ENCODE data around the gene BACH1.

Gene BACH1

DNA sequence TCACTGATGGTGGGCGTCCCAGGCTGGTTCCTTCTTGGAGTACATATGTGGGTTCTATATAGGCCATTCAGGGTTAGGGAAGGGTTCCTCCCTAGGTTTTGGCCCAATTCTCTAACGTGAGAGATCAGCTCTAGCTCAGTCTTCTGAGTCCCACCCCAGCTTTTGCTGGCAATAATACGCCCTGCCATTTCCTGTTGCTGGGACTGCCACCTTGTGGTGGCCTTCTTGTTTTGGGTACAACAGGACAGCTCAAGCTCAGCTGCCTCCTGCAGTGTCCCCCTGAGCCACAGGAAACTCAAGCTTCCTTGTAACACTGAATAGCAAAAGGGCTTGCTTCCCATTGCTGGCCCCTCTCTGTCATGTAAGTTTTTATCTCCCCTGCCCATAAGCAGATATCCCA lies 77.8 kb downstream of the BACH1 start:
- in situ Hi-C loops (cut with HindIII; ENCODE audit: low sequenced_read_pairs): no loop called here

DNA sequence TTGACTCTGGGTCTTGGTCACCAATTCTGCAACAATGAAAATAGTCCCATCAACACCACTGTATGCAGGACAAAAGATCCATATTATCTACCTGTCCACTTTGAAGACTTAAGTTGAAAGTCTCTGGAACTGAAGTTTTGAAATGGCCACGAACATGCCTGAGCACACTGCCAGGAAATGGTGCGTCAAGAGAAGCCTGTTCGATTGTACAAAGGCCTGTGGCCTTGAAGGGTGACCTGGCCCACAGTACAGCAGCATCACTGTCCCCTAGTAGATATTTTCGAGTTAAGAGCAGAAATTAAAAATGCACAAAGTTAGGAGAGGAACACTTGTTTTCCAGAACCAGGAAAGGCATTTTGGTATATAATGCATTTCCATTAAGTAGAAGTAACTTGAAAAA lies 78.5 kb downstream of the BACH1 start:
- in situ Hi-C loops (cut with HindIII; ENCODE audit: low sequenced_read_pairs): no loop called here

DNA sequence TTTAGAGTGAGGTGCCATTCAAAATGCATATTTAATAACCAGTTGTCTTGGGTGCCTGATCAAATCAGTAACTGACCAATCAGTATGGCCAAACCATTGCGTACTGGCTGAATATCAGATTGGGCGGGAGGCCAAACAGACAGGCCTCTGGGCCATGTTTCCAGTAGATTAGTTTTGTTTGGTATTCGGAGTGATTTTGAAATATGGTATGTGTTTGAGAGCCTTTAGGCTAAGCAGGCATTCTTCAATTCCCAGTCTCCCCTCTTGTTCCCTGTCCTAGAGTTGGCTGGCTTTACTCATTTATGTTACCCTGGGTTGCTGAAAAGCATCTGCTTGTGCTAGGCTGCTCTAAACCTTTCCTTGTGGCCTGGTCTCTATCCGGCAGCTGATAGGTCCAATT lies 80.1 kb downstream of the BACH1 start:
- in situ Hi-C loops (cut with HindIII; ENCODE audit: low sequenced_read_pairs): no loop called here

DNA sequence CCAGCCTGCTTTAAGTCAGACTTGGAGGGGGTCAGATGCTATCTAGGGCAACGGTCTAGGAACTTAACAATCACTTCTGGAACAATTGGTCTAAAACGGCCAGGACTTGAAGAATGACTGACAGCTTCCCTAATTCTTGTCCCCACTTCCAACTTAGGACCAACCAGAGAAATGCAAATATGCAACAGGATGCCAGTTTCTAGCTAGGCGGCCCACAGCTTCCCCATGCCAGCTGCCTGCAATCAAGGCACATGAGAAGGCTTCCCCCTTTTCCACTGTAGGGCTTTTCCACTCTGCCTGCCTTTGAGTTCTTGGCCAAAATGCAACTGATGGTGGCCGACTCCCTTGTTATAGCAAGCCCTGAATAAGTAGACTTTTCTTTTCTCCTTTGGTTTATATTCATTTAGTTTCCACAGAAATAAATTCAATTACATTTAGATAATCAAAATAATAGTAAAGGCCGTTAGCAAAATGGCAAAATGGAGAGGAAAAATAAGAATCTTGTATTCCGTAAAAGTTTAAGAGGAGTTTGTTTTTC lies 80.9 kb downstream of the BACH1 start:
- in situ Hi-C loops (cut with HindIII; ENCODE audit: low sequenced_read_pairs): no loop called here

DNA sequence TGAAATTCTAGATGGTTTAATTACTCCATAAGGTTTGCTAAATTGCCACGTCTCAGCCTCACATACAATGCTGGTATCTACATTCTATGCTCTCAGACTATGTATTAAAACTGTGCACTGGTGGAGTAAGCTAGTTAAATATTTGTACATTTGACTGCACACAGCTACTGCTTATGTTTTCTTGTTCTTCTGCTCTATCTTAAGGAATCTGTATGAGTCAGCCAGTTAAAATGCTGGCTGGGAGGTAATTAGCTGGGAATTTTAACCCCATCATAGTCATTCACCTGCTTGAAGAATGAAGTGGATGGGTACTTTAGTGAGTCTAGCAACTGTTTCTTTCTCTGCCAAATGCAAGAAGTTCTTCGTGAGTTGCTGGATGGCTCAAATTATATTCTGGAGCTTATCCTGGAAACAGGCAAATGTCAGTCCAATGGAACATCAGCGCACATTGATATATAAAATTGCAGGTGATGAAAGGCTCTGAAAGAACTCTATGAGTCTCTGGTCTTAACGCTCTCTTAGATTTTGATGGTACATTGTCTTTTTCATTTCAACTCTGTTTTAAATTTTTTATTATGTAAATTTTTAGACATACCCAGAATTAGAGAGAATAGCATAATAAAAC lies 83.4 kb downstream of the BACH1 start:
- in situ Hi-C loops (cut with HindIII; ENCODE audit: low sequenced_read_pairs): no loop called here

DNA sequence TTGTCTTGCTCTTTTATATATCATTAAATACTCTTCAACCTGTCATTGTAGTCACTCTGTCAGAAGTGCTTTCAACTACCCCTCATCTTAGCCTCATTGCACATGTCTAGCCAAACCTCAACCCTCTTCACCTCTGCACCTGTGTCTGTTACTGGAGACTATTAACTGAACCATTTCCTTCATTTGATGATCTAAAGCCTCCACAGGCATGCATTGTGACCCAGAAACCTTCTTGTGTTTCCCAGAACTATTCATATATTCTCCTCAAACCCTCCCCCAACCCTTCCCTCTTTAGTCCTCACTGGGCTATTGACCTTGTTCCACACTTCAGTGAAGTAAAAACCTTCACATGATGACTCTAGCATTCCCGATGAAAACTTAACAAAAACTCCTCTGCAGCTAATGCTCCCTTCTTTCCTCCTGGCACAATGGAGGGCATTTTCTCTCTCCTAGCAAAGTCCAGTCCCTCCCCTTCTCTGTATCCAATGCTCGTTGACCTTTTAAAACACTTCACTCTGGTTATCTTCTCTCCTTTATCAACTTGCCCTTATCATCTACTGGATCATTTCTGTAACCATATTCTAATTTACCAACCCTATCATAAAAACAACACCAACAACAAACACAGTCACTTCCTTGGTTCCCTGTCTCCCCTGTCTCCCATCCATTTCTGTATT lies 86.1 kb downstream of the BACH1 start:
- in situ Hi-C loops (cut with HindIII; ENCODE audit: low sequenced_read_pairs): no loop called here

DNA sequence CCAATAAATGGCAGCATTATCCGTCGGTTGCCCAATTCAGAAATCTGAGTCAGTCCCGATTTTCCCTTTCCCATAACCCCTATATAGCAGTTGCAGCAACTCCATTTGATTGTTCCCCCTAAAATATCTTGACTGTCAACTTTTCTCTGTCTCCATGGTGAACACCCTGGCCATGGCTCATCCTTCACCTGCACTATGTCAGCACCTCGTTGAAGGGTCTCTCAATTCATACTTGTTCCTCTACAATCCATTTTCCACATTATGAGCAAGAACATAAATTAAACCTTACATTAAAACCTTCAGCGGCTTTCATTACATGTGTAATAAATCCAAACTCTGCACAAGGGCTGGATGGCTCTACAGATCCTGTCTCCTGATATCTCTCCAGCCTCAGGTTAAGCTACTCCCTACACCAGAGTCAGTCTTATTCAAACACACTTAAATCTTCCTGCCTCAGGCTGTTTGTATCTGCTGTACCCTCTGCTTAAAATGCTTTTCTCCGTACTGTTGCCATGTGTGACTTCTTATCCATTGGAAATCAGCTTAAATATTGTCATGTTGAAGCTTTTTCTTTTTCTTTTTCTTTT lies 87.3 kb downstream of the BACH1 start:
- in situ Hi-C loops (cut with HindIII; ENCODE audit: low sequenced_read_pairs): no loop called here

DNA sequence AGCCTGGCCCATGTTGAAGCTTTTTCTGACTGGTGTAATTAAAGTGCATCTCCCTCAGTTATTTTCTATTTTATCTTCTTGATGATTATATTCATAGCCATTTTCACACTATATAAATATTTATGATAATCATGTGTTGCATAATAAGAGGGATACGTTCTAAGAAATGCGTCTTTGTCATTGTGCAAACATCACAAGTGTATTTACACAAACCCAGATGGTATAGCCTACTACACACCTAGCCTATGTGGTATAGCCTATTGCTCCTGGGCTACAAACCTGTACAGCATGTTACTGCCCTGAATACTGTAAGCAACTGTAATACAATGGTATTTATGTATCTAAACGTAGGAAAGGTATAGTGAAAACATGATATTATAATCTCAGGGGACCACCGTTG lies 88.1 kb downstream of the BACH1 start:
- in situ Hi-C loops (cut with HindIII; ENCODE audit: low sequenced_read_pairs): no loop called here

DNA sequence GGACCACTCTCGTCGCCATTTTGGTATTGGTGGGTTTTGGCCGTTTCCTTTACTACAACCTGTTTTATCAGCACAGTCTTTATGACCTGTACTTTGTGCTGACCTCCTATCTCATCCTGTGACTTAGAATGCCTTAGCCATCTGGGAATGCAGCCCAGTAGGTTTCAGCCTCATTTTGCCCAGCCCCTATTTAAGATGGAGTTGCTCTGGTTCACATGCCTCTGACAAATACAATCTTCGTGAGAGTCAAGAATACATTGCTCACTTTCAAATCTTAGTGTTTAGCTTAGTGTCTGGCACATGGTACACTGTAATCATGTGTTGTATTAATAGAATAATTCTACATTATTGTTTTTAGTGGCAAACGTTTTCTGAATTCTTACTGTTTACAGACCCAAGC lies 88.9 kb downstream of the BACH1 start:
- in situ Hi-C loops (cut with HindIII; ENCODE audit: low sequenced_read_pairs): no loop called here

DNA sequence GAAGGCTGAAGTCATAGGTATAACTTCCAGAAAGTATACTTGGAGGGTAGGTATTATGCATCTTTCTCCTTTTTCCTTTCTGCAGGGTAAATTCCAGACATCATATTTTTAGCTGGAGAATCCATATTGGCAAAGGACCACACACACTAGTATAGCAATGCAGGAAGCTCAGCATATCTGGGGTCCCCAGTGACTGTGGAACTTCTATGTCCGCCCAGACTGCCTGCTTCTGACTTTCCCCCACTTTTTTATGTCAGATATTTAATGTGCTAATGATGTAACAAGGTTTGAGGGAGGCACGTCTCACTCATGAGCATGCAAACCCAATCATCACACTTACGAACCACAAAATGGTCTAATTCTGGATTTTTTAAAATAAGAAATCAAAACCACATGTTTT lies 90.4 kb downstream of the BACH1 start:
- in situ Hi-C loops (cut with HindIII; ENCODE audit: low sequenced_read_pairs): no loop called here

DNA sequence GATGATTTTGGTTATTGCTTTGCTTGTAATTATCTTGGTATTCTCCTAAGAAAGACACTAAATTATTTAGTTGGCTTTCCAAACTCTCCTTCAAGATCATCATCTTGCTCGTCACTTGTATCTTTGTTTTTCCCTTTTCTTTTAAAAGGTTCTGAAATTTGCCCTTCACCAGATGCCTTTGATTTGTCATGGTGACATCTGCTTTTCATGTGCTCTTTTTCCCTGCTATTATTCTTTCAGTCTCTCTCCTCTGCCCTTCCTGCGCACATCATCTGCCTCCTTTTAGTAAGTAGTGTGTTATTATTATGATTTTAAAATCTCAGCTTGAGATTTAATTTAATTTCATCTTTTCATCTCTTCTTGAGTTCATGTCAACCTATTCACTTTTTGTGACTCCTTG lies 92.1 kb downstream of the BACH1 start:
- in situ Hi-C loops (cut with HindIII; ENCODE audit: low sequenced_read_pairs): no loop called here

DNA sequence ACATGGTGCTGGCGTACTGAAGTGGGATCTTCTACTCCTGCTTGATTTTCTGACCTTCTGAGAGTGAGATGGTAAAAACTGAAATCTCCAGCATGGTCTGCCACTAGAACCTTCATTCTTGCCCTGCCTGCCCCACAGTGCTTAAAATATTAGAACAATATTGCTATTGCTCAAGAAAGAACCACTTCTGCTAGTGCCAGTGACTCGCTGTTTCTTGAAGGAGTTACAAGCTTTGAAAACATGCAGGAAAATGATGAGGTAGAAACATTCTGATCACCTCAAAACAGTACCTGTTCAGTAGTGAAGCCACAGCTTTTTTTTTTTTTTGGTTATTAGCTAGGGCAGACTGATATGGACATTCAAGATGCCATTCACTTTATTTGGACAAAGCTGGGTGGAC lies 95.3 kb downstream of the BACH1 start:
- in situ Hi-C loops (cut with HindIII; ENCODE audit: low sequenced_read_pairs): no loop called here

Measured in DLD1 (cell line).